Stomach smooth muscle (tissue), 2 donors: ENCODE results near the gene PPP1R3F.

Experiments
- H3K27ac ChIP-seq: one replicate; pipeline ENCODE4 v1.7.0; 2013; ENCODE audit warnings: mild to moderate bottlenecking, low read length, inconsistent platforms
- H3K27me3 ChIP-seq, 2 donors: one replicate each; pipeline ENCODE4 v1.7.0; 2013; ENCODE audit warnings: low read length in 2 of 2; ENCODE audit not compliant: insufficient read depth in 2 of 2, control insufficient read depth in 1 of 2
- H3K36me3 ChIP-seq, 2 donors: one replicate each; pipeline ENCODE4 v1.7.0; 2013; ENCODE audit warnings: low read length in 2 of 2; ENCODE audit not compliant: control insufficient read depth in 2 of 2, insufficient read depth in 2 of 2
- H3K4me1 ChIP-seq: one replicate; pipeline ENCODE4 v1.7.0; 2013; ENCODE audit warnings: low read length; ENCODE audit not compliant: control insufficient read depth, insufficient read depth
- H3K4me3 ChIP-seq, 2 donors: one replicate each; pipeline ENCODE4 v1.7.0; 2013; ENCODE audit warnings: low read length in 2 of 2
- H3K9ac ChIP-seq, 2 donors: one replicate each; pipeline ENCODE4 v1.7.0; 2013; ENCODE audit warnings: low read length in 2 of 2, mild to moderate bottlenecking in 1 of 2
- H3K9me3 ChIP-seq, 2 donors: one replicate each; pipeline ENCODE4 v1.7.0; 2013; ENCODE audit warnings: low read length in 2 of 2; ENCODE audit not compliant: control insufficient read depth in 2 of 2
- donor health status: healthy.
- donor health status: Pancreatic carcinoma.

The PPP1R3F gene

GRCh38 chrX:49233176-49233575 lies 36.4 kb upstream of the PPP1R3F start, which contains the start of gene CACNA1F:
CACNA1F (minus strand) TSS chrX:49233340; CDS start chrX:49233309, 31 bp downstream.
- no peak within 1 kb of the TSS for H3K4me3 ChIP-seq
- no peaks in the 10 kb centered on the region for H3K36me3 ChIP-seq

GRCh38 chrX:49233887-49234555 lies 35.6 kb upstream of the PPP1R3F start:
- Histone ChIP-seq H3K36me3 (no peaks in the 10 kb centered on the region), H3K9me3 (no peaks in the 10 kb centered on the region), H3K27ac (no peak overlapping the region), H3K4me1 (peaks cover 9% of the 10 kb centered on the region), H3K27me3 (peaks cover 0 to 9% of the 10 kb centered on the region in 2 donors), H3K9ac (no peak overlapping the region), H3K4me3 (no peak overlapping the region)

More at GRCh38 chrX:49233176-49233575, 36.4 kb upstream of the PPP1R3F start, which contains the start of gene CACNA1F:
- no peak within 1 kb of the TSS for H3K9ac ChIP-seq
- H3K27me3 ChIP-seq: peaks cover 0 to 9% of the 10 kb centered on the region in 2 donors
- no peaks in the 10 kb centered on the region for H3K9me3 ChIP-seq
- H3K4me1 ChIP-seq: peaks cover 8% of the 10 kb centered on the region
- H3K27ac ChIP-seq: no peak within 1 kb of the TSS

- Histone ChIP-seq H3K4me1 (peaks cover 7% of the 10 kb centered on the region), H3K27ac (no peak overlapping the region), H3K27me3 (no peaks in the 10 kb centered on the region), H3K9ac (no peak overlapping the region), H3K36me3 (no peaks in the 10 kb centered on the region), H3K4me3 (no peak overlapping the region), H3K9me3 (no peaks in the 10 kb centered on the region)
Measured at GRCh38 chrX:49237060-49237459, 32.5 kb upstream of the PPP1R3F start.

- no peak overlapping the region for H3K27ac ChIP-seq
- H3K4me1 ChIP-seq: peaks cover 7% of the 10 kb centered on the region
- no peaks in the 10 kb centered on the region for H3K9me3 ChIP-seq
- peaks cover 2 to 4% of the 10 kb centered on the region in 2 donors for H3K36me3 ChIP-seq
- H3K4me3 ChIP-seq: no peak overlapping the region
- H3K9ac ChIP-seq: no peak overlapping the region
- no peaks in the 10 kb centered on the region for H3K27me3 ChIP-seq
Measured at GRCh38 chrX:49238735-49239134, 30.9 kb upstream of the PPP1R3F start.

- Histone ChIP-seq H3K27me3 (no peaks in the 10 kb centered on the region), H3K27ac (no peak overlapping the region), H3K36me3 (peaks cover 2 to 10% of the 10 kb centered on the region in 2 donors), H3K4me1 (peaks cover 2% of the 10 kb centered on the region), H3K4me3 (no peak overlapping the region), H3K9ac (no peak overlapping the region), H3K9me3 (no peaks in the 10 kb centered on the region)
Measured at GRCh38 chrX:49242545-49243066, 27.0 kb upstream of the PPP1R3F start.

GRCh38 chrX:49243166-49243565 lies 26.4 kb upstream of the PPP1R3F start:
- H3K9ac ChIP-seq: no peak overlapping the region
- no peak overlapping the region for H3K4me3 ChIP-seq
- peaks cover 2 to 10% of the 10 kb centered on the region in 2 donors for H3K36me3 ChIP-seq
- no peaks in the 10 kb centered on the region for H3K9me3 ChIP-seq
- H3K4me1 ChIP-seq: peaks cover 2% of the 10 kb centered on the region
- no peak overlapping the region for H3K27ac ChIP-seq
- no peaks in the 10 kb centered on the region for H3K27me3 ChIP-seq

- Histone ChIP-seq H3K9me3 (no peaks in the 10 kb centered on the region), H3K4me3 (no peak overlapping the region), H3K27me3 (no peaks in the 10 kb centered on the region), H3K9ac (no peak overlapping the region), H3K4me1 (no peaks in the 10 kb centered on the region), H3K36me3 (peaks cover 2 to 10% of the 10 kb centered on the region in 2 donors), H3K27ac (no peak overlapping the region)
Measured at GRCh38 chrX:49244207-49244606, 25.4 kb upstream of the PPP1R3F start.

- Histone ChIP-seq H3K9ac (no peak overlapping the region), H3K4me1 (no peaks in the 10 kb centered on the region), H3K27me3 (peaks cover 0 to 2% of the 10 kb centered on the region in 2 donors), H3K4me3 (no peak overlapping the region), H3K36me3 (peaks cover 2 to 10% of the 10 kb centered on the region in 2 donors), H3K27ac (no peak overlapping the region), H3K9me3 (no peaks in the 10 kb centered on the region)
Measured at GRCh38 chrX:49246541-49246940, 23.1 kb upstream of the PPP1R3F start.

GRCh38 chrX:49247346-49247745 lies 22.2 kb upstream of the PPP1R3F start:
- no peaks in the 10 kb centered on the region for H3K9me3 ChIP-seq
- H3K27me3 ChIP-seq: peaks cover 0 to 4% of the 10 kb centered on the region in 2 donors
- no peak overlapping the region for H3K4me3 ChIP-seq
- H3K36me3 ChIP-seq: peaks cover 2 to 10% of the 10 kb centered on the region in 2 donors
- H3K4me1 ChIP-seq: no peaks in the 10 kb centered on the region
- H3K27ac ChIP-seq: no peak overlapping the region
- H3K9ac ChIP-seq: no peak overlapping the region

- Histone ChIP-seq H3K9ac (no peak overlapping the region), H3K36me3 (peaks cover 2 to 8% of the 10 kb centered on the region in 2 donors), H3K4me3 (no peak overlapping the region), H3K27me3 (peaks cover 0 to 5% of the 10 kb centered on the region in 2 donors), H3K9me3 (no peaks in the 10 kb centered on the region), H3K27ac (no peak overlapping the region), H3K4me1 (no peaks in the 10 kb centered on the region)
Measured at GRCh38 chrX:49247916-49248811, 21.4 kb upstream of the PPP1R3F start.
